HG03378 (cell line): ENCODE measurements around the gene NID1.
"Not testable (repeated sequence)": the region's sequence is repeated elsewhere in the genome, so short reads cannot be mapped to it uniquely, and the experiment has no call there.

ENCODE experiments used
- ATAC-seq: cut with Tn5 transposase; IDR thresholded peaks from one replicate; pipeline ENCODE4 v1.9.1; 2021; ENCODE audit warnings: mild to moderate bottlenecking, moderate library complexity; ENCODE audit not compliant: unreplicated experiment

The NID1 gene

DNA sequence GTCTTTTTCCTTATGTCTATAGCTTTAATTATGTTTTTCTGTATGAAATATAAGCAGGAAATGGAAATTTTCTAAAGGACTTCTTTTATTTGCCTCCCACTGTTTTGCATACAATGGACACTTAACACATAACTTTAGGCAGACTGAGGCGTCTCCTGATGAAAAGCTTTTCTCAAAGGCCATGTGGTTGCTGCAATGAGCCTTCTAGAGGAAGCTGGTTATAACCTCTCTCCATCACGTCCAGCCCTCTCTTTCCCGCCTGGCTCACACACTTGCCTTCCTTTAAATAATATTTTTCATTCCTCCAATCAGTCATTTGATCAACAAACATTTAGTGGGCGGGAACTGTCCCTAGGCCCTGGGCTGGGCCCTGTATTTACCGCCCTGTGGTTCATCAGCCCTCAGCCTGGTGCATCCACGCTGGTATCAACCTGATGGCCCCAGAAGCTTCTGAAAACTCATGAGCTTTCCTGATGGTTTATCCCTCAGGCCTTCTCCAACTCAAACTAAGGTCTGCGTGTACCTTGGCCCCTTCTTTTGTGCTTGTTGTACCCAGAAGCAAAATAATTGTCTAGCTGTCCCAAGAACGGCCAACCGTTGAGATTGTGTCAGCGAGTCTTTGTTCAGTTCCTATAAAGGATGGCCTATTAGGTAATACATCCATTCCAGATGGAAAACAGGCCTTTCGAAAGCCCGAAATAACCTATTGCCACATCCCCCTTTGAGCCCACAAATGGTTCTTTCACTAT is 122.8 kb downstream of the NID1 start:
- no peak for ATAC-seq

GRCh38 chr1:235940285-235940684 is 124.6 kb downstream of the NID1 start:
- ATAC-seq: no peak

- ATAC-seq: no peak
These were observed 125.5 kb downstream of the NID1 start for GRCh38 chr1:235939480-235939775.

GRCh38 chr1:235938709-235939479 is 126.0 kb downstream of the NID1 start:
- peak; percentile 45 for ATAC-seq

- ATAC-seq: no peak
These were observed 127.8 kb downstream of the NID1 start for GRCh38 chr1:235937123-235937522.

GRCh38 chr1:235935235-235936225 is 129.4 kb downstream of the NID1 start:
- ATAC-seq: no peak

DNA sequence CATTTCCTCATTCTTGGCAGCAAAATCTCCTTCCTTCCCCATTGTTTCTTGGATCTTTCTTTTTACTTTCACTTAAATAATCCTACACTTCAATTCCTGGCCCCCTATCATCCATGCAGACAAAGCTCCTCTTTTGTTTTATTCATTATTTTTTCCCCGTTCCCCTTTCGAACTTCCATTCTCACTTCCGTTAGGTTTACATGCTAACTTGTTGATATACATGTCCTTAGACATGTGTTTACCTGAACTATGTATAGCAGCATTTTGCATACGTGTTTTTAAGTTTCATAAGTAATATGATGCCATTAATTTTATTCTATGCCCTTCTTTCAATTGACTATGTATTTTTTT is 131.1 kb downstream of the NID1 start:
- ATAC-seq: no peak

- ATAC-seq: no peak
These were observed 131.7 kb downstream of the NID1 start for GRCh38 chr1:235933017-235933765.

- no peak for ATAC-seq
These were observed 132.8 kb downstream of the NID1 start for GRCh38 chr1:235932090-235932510.

- ATAC-seq: no peak
These were observed 133.6 kb downstream of the NID1 start for GRCh38 chr1:235931171-235931738.

DNA sequence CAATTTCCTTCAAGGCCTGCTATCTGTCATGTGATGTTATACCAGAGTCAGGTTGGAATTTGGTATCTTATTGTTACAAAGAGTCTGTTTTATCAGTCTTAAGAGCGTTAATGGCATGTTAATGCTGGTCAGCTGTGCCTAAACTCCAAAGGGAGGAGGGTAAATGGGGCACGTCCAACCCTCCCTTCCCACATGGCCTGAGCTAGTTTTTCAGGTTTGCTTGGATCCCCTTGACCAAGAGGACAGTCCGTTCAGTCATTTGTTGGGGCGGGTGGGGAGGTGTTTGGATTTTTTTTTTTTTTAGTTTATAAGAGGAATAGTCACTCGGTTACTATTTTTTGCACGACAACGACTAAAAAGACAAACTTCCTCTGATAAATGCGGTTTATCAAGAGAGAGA is 134.3 kb downstream of the NID1 start:
- ATAC-seq: no peak

DNA sequence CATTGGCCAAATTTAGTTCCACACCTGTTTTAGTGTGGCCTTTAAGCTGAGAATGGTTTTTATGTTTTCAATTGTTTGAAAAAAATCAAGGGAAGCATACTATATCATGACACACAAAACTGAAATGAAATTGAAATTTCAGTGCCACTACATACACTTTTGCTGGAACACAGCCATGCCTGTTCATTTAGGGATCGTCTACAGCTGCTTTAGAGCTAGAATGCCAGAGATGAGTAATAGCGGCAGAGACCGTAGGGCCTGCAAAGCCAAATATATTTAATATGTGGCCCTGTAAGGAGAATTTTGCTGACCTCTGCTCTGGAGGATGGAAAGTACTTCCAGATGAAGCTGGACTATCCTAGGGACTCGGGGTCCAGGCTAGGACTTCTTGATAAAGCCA is 135.7 kb downstream of the NID1 start:
- ATAC-seq: no peak

DNA sequence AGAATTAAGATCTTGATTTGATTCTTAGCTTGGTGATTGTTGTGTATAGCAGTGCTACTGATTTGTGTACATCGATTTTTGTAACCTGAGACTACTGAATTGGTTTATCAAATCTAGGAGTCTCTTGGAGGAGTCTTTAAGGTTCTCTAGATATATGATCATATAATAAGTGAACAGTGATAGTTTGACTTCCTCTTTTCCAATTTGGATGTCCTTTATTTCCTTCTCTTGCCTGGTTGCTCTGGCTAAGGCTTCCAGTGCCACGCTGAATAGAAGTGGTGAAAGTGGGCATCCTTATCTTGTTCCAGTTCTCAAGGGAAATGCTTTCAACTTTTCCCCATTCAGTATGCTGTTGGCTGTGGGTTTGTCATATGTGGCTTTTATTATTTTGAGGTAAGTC is 136.7 kb downstream of the NID1 start:
- ATAC-seq: no peak

GRCh38 chr1:235927551-235927950 is 137.3 kb downstream of the NID1 start:
- ATAC-seq: not testable (repeated sequence)
